Suppressor macrophage (primary cell): ENCODE results near the gene SIX5.
A peak's percentile ranks its signal among the peaks of the same experiment; 100 is the strongest.

Experiments used
- DNase-seq, 4 experiments: peaks; one replicate each; pipeline ENCODE4 v3.0.0-alpha.2; 2020 to 2022

SIX5 gene

GRCh38 chr19:45773384-45773783, 4.3 kb upstream of the SIX5 start:
- DNase-seq = no peak

GRCh38 chr19:45772912-45773311, 3.9 kb upstream of the SIX5 start:
- DNase-seq = no peak

- no peak for DNase-seq
Observed at GRCh38 chr19:45772130-45772840, 3.2 kb upstream of the SIX5 start.

- no peak for DNase-seq
Observed at GRCh38 chr19:45771311-45771933, 2.4 kb upstream of the SIX5 start.

DNA sequence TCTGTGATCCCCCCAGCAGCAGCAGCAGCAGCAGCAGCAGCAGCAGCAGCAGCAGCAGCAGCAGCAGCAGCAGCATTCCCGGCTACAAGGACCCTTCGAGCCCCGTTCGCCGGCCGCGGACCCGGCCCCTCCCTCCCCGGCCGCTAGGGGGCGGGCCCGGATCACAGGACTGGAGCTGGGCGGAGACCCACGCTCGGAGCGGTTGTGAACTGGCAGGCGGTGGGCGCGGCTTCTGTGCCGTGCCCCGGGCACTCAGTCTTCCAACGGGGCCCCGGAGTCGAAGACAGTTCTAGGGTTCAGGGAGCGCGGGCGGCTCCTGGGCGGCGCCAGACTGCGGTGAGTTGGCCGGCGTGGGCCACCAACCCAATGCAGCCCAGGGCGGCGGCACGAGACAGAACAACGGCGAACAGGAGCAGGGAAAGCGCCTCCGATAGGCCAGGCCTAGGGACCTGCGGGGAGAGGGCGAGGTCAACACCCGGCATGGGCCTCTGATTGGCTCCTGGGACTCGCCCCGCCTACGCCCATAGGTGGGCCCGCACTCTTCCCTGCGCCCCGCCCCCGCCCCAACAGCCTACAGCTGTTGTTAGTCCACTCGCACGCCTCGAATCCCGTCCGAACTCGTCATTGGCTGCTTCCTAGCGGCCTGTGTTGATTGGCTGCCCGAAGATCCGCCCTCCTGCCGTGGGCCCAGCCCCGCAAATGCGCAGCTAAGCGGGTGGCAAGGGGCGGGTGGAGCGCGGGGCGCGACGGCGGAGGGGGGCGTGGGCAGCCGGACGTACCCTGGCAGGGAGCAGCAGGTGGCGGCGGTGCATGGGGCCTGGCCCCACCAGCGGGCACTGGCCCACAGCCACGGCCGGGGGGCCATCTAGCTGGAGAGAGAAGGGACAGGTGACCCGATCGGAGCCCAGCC, 1.4 kb upstream of the SIX5 start:
- peak; percentile 90 to 96 (median 94) for DNase-seq

DNA sequence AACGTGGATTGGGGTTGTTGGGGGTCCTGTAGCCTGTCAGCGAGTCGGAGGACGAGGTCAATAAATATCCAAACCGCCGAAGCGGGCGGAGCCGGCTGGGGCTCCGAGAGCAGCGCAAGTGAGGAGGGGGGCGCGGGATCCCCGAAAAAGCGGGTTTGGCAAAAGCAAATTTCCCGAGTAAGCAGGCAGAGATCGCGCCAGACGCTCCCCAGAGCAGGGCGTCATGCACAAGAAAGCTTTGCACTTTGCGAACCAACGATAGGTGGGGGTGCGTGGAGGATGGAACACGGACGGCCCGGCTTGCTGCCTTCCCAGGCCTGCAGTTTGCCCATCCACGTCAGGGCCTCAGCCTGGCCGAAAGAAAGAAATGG, 754 bp upstream of the SIX5 start:
- peak in 3 of 4 experiments; percentile 36 to 49 (median 46) for DNase-seq

DNA sequence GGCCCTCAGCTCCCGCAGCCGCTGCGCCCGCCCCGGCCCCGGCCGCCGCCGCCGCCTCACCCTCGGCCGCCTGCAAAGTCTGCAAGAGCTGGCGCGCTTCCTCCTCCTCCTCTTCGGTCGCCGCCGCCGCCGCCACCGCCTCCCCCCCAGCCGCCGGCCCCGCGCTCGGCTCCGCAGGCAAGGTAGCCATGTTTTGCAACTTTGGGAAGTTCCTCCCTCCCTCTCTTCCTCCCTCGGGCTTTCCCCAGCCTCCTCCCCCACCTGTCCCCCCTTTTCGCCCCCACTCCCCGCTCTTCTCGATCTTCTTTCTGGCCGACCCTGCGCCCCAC, 433 bp downstream of the SIX5 start:
- peak in 3 of 4 experiments; percentile 23 to 61 (median 48) for DNase-seq

DNA sequence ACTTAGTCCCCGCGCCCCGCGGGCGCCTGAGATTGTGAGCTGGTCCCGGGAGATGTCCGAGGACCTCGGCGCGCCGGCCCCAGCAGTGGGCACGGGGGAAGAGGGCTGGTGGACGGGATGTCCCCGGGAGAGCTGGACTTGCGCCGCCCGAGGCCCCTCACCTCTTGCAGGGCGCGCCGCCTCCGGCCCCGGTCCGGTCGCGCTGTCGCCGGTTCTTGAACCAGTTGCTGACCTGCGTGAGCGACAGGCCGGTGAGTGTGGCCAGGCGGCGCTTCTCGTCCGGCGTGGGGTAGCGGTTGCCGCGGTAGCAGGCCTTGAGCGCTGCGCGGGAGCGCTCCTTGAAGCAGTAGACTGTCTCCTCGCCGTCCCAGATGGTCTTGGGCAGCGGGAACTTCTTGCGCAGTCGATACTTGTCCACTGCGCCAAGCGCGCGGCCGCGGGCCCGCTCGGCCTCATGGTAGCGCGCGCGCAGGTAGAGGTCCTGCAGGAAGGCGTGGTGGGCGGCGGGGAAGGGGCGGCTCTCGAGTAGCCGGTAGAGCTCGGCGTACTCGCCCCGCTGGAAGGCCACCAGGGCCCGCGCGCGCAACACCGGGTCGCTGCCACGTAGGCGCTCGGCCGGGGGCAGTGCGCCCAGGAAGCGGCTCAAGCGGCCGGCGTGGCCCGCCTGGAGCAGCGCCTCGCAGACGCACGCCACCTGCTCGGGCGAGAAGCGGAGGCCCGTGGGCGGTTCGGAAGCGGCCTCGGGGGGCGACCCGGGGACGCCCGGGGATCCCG, 984 bp downstream of the SIX5 start:
- DNase-seq = peak in 3 of 4 experiments; percentile 17 to 53 (median 38)

DNA sequence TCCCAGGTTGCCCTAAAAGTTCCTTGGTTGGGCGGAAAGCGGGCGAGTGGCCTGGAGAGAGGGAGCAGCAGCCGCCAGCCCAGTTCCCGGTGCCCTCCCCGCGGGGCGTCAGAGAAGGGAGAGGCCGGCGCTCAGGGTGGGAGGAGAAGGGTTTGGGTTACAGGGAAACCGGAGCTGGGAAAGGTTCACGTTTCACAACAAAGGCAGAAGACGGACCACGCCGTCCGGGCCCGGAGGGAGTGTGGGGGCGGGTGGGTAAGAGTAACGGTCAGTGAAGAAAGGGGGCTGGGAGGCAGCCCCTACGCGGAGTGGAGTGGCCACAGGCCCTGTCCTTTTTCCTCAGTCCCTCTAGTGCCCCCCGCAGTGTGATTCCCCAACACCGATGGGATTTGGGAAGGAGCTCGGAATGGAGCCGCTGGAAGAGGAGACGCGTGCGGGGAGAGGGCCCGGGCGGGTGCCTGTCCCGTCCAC, 1.6 kb downstream of the SIX5 start:
- DNase-seq = no peak

DNA sequence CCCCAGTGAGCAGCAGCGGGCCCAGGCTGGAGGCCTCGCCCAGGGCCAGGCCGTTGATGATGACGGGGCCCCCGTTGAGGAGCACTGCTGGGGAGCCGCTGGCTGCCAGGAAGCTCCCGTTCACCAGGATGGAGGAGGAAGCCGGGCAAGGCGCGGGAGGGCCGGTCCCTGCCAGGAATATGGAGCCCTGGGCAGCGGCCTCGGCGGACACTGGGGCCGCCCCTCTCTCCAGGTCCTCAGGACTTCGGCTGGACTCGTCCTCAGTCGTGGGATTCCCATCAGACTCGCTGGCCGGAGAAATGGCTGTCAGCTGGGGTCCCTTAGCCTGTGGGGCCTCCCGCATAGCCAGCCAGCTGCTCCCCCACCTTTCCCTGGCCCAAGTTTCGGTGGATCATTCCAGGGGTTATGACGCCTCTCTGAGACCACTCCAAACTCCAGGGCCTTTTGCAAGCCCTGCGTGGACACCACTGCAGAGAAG, 2.1 kb downstream of the SIX5 start:
- no peak for DNase-seq

DNA sequence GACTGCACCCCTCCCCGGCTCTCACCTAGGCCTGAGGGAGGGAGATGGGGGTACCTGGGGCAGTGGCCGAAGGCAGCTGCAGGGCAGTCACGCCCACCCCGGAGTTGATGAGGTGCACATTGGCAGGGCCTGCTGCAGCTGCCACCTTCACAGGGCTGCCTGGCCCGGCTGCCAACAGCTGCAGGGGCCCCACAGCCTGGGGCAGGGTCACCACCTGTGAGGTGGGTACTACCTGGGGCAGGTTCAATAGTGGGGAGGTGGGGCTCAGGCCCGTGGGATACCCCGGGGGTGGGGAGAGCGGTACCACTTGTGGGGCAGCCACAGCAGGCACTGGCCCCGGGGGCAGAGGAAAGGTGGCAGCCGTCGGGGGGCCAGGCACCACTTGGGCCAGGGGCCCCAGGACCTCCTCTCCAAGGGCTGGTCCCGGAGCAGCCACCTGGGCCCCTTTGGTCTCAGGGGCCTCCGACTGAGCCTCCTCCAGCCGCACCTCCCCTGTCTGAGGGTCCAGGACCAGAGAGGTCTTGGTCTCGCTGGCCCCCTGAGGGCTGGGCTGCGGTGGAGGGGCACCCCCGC, 2.7 kb downstream of the SIX5 start:
- DNase-seq = no peak

DNA sequence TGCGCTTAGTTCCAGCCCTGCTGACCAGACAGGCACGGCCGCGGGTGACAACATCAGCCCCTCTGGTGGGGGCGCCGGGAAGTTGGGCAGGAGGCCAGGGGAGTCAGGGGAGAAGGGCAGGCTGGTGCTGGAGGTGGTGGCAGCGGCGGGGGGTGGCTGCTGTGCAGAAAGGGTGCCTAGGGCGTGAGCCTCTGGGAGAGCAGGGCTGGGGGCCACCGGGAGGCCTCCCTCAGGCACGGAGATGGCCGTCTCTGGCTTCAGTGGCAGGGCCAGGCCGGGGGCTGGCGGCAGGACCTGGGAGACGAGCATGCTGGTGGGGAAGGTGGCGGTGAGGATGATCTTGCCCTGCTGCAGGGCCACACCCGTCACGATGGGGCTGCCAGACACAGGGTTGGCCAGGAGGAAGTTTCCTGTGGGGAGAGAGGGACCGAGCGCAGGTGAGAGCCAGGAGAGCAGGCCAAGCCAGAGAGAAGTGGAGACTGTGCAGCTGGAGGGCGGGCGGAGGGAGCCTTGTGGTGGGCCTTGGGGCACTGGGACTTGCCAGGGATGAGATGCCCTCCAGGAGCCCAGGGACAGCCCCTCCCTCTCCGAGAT, 3.3 kb downstream of the SIX5 start:
- no peak for DNase-seq

GRCh38 chr19:45764945-45765701, 3.9 kb downstream of the SIX5 start:
- DNase-seq = no peak

GRCh38 chr19:45764475-45764874, 4.6 kb downstream of the SIX5 start:
- no peak for DNase-seq

DNA sequence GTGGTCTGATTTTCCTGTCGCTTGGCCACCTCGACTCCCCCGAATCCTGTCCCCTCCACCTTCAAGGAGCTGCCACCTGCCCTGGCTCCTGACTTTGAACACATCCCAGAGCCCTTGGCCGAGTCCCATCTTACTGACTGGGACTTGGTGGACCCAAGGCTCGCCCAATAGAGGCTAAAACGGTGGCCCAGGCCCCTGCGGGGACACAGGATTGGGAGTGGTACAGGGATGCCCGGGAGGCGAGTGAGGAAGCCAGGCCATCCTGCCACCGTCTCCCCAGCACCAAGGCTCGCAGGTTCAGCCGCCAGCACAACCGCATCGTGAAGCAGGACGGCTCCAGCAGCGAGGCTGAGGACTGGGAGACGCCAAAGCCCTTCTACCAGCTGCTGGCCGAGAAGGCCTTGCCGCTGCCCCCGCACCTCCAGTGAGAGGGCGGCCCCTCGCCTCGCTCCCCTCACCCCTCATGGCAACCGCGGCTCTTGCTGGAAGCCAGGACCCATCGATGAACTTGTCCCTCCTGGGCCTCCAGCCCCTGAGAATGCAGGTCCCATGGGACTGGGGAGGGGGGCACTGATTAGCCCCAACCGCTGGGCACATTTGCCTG, 5.3 kb downstream of the SIX5 start:
- DNase-seq = no peak

DNA sequence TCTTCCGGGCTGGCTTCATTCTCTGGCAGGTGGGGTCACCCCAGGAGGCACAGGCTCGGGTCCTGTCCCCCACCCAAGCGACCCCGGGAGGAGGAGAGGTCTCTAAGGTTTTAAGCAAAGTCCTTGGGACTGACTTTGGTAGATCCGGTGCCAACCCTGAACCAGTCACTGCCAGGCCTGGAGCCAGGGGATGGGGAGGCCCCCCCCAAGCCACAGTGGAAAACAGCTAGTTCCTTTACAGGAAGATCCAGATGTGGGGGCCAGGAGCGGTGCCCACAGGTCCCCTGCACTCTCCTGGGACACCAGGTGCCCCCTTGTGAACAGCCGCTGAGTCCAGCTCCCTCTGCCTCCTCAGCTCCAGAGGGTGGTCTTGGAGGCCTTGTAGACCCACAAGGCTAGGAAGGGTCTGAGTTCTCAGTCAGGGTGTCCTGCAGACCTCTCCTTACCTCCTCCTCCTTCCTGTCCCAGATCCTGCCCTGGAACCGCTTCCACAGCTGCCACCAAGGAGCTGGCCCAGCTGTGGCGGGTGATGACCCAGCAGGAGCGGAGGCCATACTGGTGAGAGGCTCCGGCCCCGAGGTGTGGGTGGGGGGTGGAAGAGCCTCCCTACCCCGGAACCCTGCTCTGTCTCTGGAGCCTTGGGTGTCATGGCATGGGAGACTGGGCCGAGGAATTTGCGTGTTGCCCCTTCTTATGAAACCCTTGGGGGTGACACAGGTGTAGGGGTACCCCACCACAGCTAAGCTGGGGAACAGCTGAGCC, 6.0 kb downstream of the SIX5 start:
- no peak for DNase-seq

DNA sequence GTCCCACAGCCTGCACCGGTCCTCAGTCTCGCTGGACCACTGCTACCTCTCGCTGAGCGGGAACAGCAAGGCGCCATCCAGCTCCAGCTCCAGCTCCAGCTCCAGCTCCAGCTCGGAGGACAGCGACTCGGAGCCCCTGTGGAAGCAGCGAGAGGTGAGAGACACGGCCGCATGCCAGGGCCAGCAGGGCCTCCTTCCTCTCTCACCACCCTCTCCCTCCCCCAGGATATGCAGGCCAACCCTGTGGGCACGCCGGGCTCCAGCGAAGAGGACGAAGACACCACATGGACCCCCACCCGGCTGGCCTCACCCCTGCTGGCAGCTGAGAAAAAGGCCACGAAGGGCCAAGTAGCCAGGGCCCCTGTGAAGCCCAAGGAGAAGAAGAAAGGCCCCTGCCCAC, 7.3 kb downstream of the SIX5 start:
- DNase-seq = no peak

- no peak for DNase-seq
Observed at GRCh38 chr19:45758921-45759320, 10.1 kb downstream of the SIX5 start.

DNA sequence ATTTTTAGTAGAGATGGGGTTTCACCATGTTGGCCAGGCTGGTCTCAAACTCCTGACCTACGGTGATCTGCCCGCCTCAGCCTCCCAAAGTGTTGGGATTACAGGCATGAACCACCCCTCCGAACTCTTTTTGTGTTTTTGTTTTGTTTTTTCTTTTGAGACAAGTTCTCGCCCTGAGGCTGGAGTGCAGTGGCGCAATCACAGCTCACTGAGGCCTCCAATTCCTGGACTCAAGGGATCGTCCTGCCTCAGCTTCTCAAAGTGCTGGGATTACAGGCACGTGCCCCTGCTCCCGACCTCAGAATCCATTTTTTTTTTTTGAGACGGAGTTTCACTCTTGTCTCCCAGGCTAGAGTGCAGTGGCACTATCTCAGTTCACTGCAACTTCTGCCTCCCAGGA, 11.4 kb downstream of the SIX5 start:
- no peak for DNase-seq

GRCh38 chr19:45754323-45754722, 14.7 kb downstream of the SIX5 start:
- no peak for DNase-seq
